HEK293T (cell line): Measurements from ENCODE around the gene MEGF9.
"Not testable (repeated sequence)": the region's sequence is repeated elsewhere in the genome, so short reads cannot be mapped to it uniquely, and the experiment has no call there.

Experiments
- ARNT ChIP-seq: fragments of 450-650 bp; IDR thresholded peaks from 2 replicates; pipeline ENCODE4 v1.6.1; 2017; ENCODE audit warnings: mild to moderate bottlenecking
- BHLHE40 ChIP-seq: fragments of 450-650 bp; IDR thresholded peaks from 2 replicates; pipeline ENCODE4 v1.6.1; 2016; ENCODE audit warnings: mild to moderate bottlenecking, moderate library complexity, borderline replicate concordance
- ELF4 ChIP-seq: fragments of 450-650 bp; IDR thresholded peaks from 2 replicates; pipeline ENCODE4 v1.6.1; 2017; ENCODE audit warnings: antibody characterized with exemption
- FOXK2 ChIP-seq: fragments of 450-650 bp; IDR thresholded peaks from 2 replicates; pipeline ENCODE4 v1.6.1; 2016; ENCODE audit warnings: mild to moderate bottlenecking
- HDGF ChIP-seq: fragments of 450-650 bp; IDR thresholded peaks from 2 replicates; pipeline ENCODE4 v1.6.1; 2017; ENCODE audit warnings: antibody characterized with exemption, borderline replicate concordance
- NFRKB ChIP-seq: fragments of 450-650 bp; IDR thresholded peaks from 2 replicates; pipeline ENCODE4 v1.6.1; 2016; ENCODE audit warnings: mild to moderate bottlenecking, moderate library complexity
- SP1 ChIP-seq: fragments of 450-650 bp; IDR thresholded peaks from 2 replicates; pipeline ENCODE4 v1.6.1; 2017
- TARDBP ChIP-seq: fragments of 450-650 bp; IDR thresholded peaks from 2 replicates; pipeline ENCODE4 v1.6.1; 2016

- TF ChIP-seq SP1, HDGF, ARNT, NFRKB, ELF4, TARDBP, BHLHE40, FOXK2: not testable (repeated sequence)
These were observed 73.4 kb downstream of the MEGF9 start for GRCh38 chr9:120640874-120641273.
